Naive thymus-derived CD8-positive, alpha-beta T cell (primary cell): ENCODE data around the gene GRIN2C. TPM values are rescaled to one million over a fixed set of nuclear protein-coding genes. Genes with fewer than 3 reads are reported as not detected.
"Not testable (repeated sequence)": the region's sequence is repeated elsewhere in the genome, so short reads cannot be mapped to it uniquely, and the experiment has no call there.

Source experiments
- ATAC-seq, 2 donors: fragments of 150-1000 bp; cut with Tn5 transposase in 1 of 2; sonication (Bioruptor Pico), chemical (Tn5 transposase) in 1 of 2; 1 replicate in 1 of 2; 2 replicates in 1 of 2; pipeline ENCODE4 v1.10.0; 2021; ENCODE audit warnings: mild to moderate bottlenecking in 2 of 2, moderate library complexity in 2 of 2
- POLR2A ChIA-PET: fragments of 350-600 bp; sonication (Branson Sonifier 250); formaldehyde crosslinking; loops from one replicate; lab custom pipeline; 2021; ENCODE audit warnings: antibody characterized with exemption; lab: Charles Lee
- DNase-seq, 10 donors: peaks; one replicate each; pipeline versions ENCODE4 v3.0.0 to v3.0.0-alpha.2; 2020 to 2022
- H3K27ac Mint-ChIP-seq, 10 donors: one replicate each; pipeline ENCODE4 v1.8.0; 2020 to 2022; ENCODE audit warnings: mild to moderate bottlenecking in 10 of 10, mixed read lengths in 10 of 10, moderate library complexity in 4 of 10, inconsistent platforms in 1 of 10
- H3K27me3 Mint-ChIP-seq, 5 donors: one replicate each; pipeline ENCODE4 v1.8.0; 2021 to 2022; ENCODE audit warnings: mixed read lengths in 5 of 5
- H3K36me3 Mint-ChIP-seq, 3 donors: one replicate each; pipeline ENCODE4 v1.8.0; 2020 to 2022; ENCODE audit warnings: mixed read lengths in 3 of 3, mild to moderate bottlenecking in 2 of 3, inconsistent platforms in 1 of 3
- H3K4me1 Mint-ChIP-seq, 4 donors: one replicate each; pipeline ENCODE4 v1.8.0; 2021 to 2022; ENCODE audit warnings: mixed read lengths in 4 of 4
- H3K4me3 Mint-ChIP-seq, 10 donors: one replicate each; pipeline ENCODE4 v1.8.0; 2020 to 2022; ENCODE audit warnings: mild to moderate bottlenecking in 10 of 10, mixed read lengths in 10 of 10, moderate library complexity in 6 of 10, inconsistent platforms in 1 of 10
- H3K9me3 Mint-ChIP-seq, 9 donors: one replicate each; pipeline ENCODE4 v1.8.0; 2020 to 2022; ENCODE audit warnings: mixed read lengths in 9 of 9, mild to moderate bottlenecking in 3 of 9, inconsistent platforms in 1 of 9, moderate library complexity in 1 of 9
- polyA plus RNA-seq, 3 donors: library from polyadenylated mRNA; unstranded; fragments of 300-500 nt; fragmentation: Illumina TruSeq; gene quantifications; one replicate each; pipeline ENCODE4 v1.2.3, GENCODE V29; 2021
- total RNA-seq, 8 experiments: library from RNA in 2 of 8; stranded (reverse) in 2 of 8; gene quantifications; one replicate each; pipeline ENCODE4 v1.2.3 and lab custom pipeline; 2021 to 2026

GRIN2C gene
- total and polyA plus RNA-seq, 5 experiments from 2014 or later, result 0.08 TPM; not detected in 3

GRCh38 chr17:74875977-74876593 is 16.4 kb upstream of the GRIN2C start:
- DNase-seq (no peak), ATAC-seq (no peak)
- H3K27ac Mint-ChIP-seq, result no peak overlapping the region
- H3K27me3 Mint-ChIP-seq, result no peaks in the 10 kb centered on the region
- no peak overlapping the region for H3K4me3 Mint-ChIP-seq
- H3K36me3 Mint-ChIP-seq, result no peaks in the 10 kb centered on the region
- POLR2A ChIA-PET, result interaction anchor here (0.6 kb wide), 1 partner anchor 9 kb away, joined by 8 read pairs; no protein-coding TSS in a partner anchor
- H3K4me1 Mint-ChIP-seq, result peaks cover 15 to 25% (median 22%) of the 10 kb centered on the region in 4 donors
- no peaks in the 10 kb centered on the region for H3K9me3 Mint-ChIP-seq

- ATAC-seq (no peak), DNase-seq (no peak)
- Mint-ChIP-seq H3K36me3 (no peaks in the 10 kb centered on the region), H3K27ac (peak overlapping the region in 3 of 10 donors; percentile 6 to 29 (median 11)), H3K4me3 (peak overlapping the region in 3 of 10 donors; percentile 28 to 46 (median 37)), H3K9me3 (no peaks in the 10 kb centered on the region), H3K27me3 (no peaks in the 10 kb centered on the region), H3K4me1 (peaks cover 15 to 25% (median 23%) of the 10 kb centered on the region in 4 donors)
- POLR2A ChIA-PET, result interaction anchor here (0.6 kb wide), 1 partner anchor 8 kb away, joined by 8 read pairs; no protein-coding TSS in a partner anchor
Observed at GRCh38 chr17:74875155-74875976, 15.7 kb upstream of the GRIN2C start.

GRCh38 chr17:74874615-74875037 is 14.9 kb upstream of the GRIN2C start:
- peaks cover 15 to 25% (median 23%) of the 10 kb centered on the region in 4 donors for H3K4me1 Mint-ChIP-seq
- POLR2A ChIA-PET, result no interaction called here
- ATAC-seq, result no peak
- H3K27me3 Mint-ChIP-seq, result no peaks in the 10 kb centered on the region
- DNase-seq, result no peak
- no peaks in the 10 kb centered on the region for H3K9me3 Mint-ChIP-seq
- H3K4me3 Mint-ChIP-seq, result peak overlapping the region in 5 of 10 donors; percentile 4 to 87 (median 45)
- peak overlapping the region in 2 of 10 donors; percentile 2 to 63 for H3K27ac Mint-ChIP-seq
- H3K36me3 Mint-ChIP-seq, result no peaks in the 10 kb centered on the region

- no peaks in the 10 kb centered on the region for H3K36me3 Mint-ChIP-seq
- H3K27me3 Mint-ChIP-seq, result no peaks in the 10 kb centered on the region
- POLR2A ChIA-PET, result interaction anchor here (1.0 to 1.6 kb wide), 5 partner anchors 12 to 397 kb away, joined by 4 to 12 read pairs (median 9); partner anchors contain the start of genes MIF4GD, NAT9 and RAB37
- H3K27ac Mint-ChIP-seq, result peak overlapping the region; percentile 92 to 99 (median 98)
- peaks cover 15 to 25% (median 23%) of the 10 kb centered on the region in 4 donors for H3K4me1 Mint-ChIP-seq
- no peak for ATAC-seq
- H3K9me3 Mint-ChIP-seq, result no peaks in the 10 kb centered on the region
- DNase-seq, result no peak
- H3K4me3 Mint-ChIP-seq, result peak overlapping the region; percentile 83 to 98 (median 94)
Observed at GRCh38 chr17:74873874-74874614, 14.4 kb upstream of the GRIN2C start.

GRCh38 chr17:74873037-74873873 is 13.6 kb upstream of the GRIN2C start:
- POLR2A ChIA-PET, result interaction anchor here (0.7 to 1.6 kb wide), 18 partner anchors 9 to 794 kb away, joined by 3 to 12 read pairs (median 5); partner anchors contain the start of genes GRB2, MIF4GD, NAT9 and NHERF1
- H3K27ac Mint-ChIP-seq, result peak overlapping the region; percentile 92 to 99 (median 98)
- peaks cover 0 to 4% (median 0%) of the 10 kb centered on the region in 3 donors for H3K36me3 Mint-ChIP-seq
- peak overlapping the region; percentile 83 to 98 (median 94) for H3K4me3 Mint-ChIP-seq
- H3K9me3 Mint-ChIP-seq, result no peaks in the 10 kb centered on the region
- peaks cover 16 to 25% (median 23%) of the 10 kb centered on the region in 4 donors for H3K4me1 Mint-ChIP-seq
- DNase-seq, result peak; percentile 97 to 100 (median 99)
- peak; percentile 95 to 96 for ATAC-seq
- no peaks in the 10 kb centered on the region for H3K27me3 Mint-ChIP-seq

GRCh38 chr17:74872313-74873036 is 12.8 kb upstream of the GRIN2C start, which contains the start of gene FDXR:
Gene FDXR, minus strand, starts transcription at chr17:74872994. Its CDS starts 50 bp downstream, at chr17:74872944.
- Mint-ChIP-seq H3K4me1 (peaks cover 16 to 25% (median 23%) of the 10 kb centered on the region in 4 donors), H3K27me3 (no peaks in the 10 kb centered on the region)

GRCh38 chr17:74871356-74872076 is 11.8 kb upstream of the GRIN2C start:
- H3K9me3 Mint-ChIP-seq, result no peaks in the 10 kb centered on the region
- POLR2A ChIA-PET, result no interaction called here
- H3K27ac Mint-ChIP-seq, result peak overlapping the region in 3 of 10 donors; percentile 33 to 51 (median 39)
- no peak for ATAC-seq
- DNase-seq, result no peak
- H3K27me3 Mint-ChIP-seq, result no peaks in the 10 kb centered on the region
- peaks cover 16 to 25% (median 23%) of the 10 kb centered on the region in 4 donors for H3K4me1 Mint-ChIP-seq
- H3K36me3 Mint-ChIP-seq, result peaks cover 0 to 4% (median 0%) of the 10 kb centered on the region in 3 donors
- H3K4me3 Mint-ChIP-seq, result peak overlapping the region; percentile 24 to 97 (median 78)

More at GRCh38 chr17:74872313-74873036, 12.8 kb upstream of the GRIN2C start, which contains the start of gene FDXR:
- Mint-ChIP-seq H3K36me3 (peaks cover 0 to 4% (median 0%) of the 10 kb centered on the region in 3 donors), H3K9me3 (no peaks in the 10 kb centered on the region), H3K4me3 (peak within 1 kb of the TSS; percentile 83 to 98 (median 94)), H3K27ac (peak within 1 kb of the TSS; percentile 92 to 99 (median 98))
- POLR2A ChIA-PET, result interaction anchor here (0.7 to 1.6 kb wide), 18 partner anchors 9 to 794 kb away, joined by 3 to 12 read pairs (median 5); partner anchors contain the start of genes GRB2, MIF4GD, NAT9 and NHERF1
- ATAC-seq (peak; percentile 4 to 16), DNase-seq (peak in 1 of 10 donors; percentile 22)

GRCh38 chr17:74870512-74870911 is 10.8 kb upstream of the GRIN2C start:
- no peak for ATAC-seq
- no peaks in the 10 kb centered on the region for H3K9me3 Mint-ChIP-seq
- H3K27ac Mint-ChIP-seq, result no peak overlapping the region
- H3K36me3 Mint-ChIP-seq, result peaks cover 0 to 4% (median 0%) of the 10 kb centered on the region in 3 donors
- POLR2A ChIA-PET, result no interaction called here
- H3K27me3 Mint-ChIP-seq, result no peaks in the 10 kb centered on the region
- peaks cover 17 to 25% (median 23%) of the 10 kb centered on the region in 4 donors for H3K4me1 Mint-ChIP-seq
- no peak for DNase-seq
- H3K4me3 Mint-ChIP-seq, result no peak overlapping the region

- POLR2A ChIA-PET, H3K36me3 Mint-ChIP-seq, H3K4me3 Mint-ChIP-seq, H3K27me3 Mint-ChIP-seq, H3K9me3 Mint-ChIP-seq, H3K27ac Mint-ChIP-seq, ATAC-seq, DNase-seq: not testable (repeated sequence)
- H3K4me1 Mint-ChIP-seq, result peaks cover 20 to 27% (median 25%) of the 10 kb centered on the region in 4 donors
Observed at GRCh38 chr17:74870028-74870427, 10.3 kb upstream of the GRIN2C start.

GRCh38 chr17:74868908-74869255 is 9.2 kb upstream of the GRIN2C start:
- H3K9me3 Mint-ChIP-seq, result no peaks in the 10 kb centered on the region
- peaks cover 0 to 3% (median 0%) of the 10 kb centered on the region in 5 donors for H3K27me3 Mint-ChIP-seq
- DNase-seq, result no peak
- H3K4me1 Mint-ChIP-seq, result peaks cover 23 to 30% (median 27%) of the 10 kb centered on the region in 4 donors
- no peak overlapping the region for H3K4me3 Mint-ChIP-seq
- POLR2A ChIA-PET, result no interaction called here
- ATAC-seq, result no peak
- peak overlapping the region in 1 of 10 donors; percentile 30 for H3K27ac Mint-ChIP-seq
- peaks cover 0 to 4% (median 0%) of the 10 kb centered on the region in 3 donors for H3K36me3 Mint-ChIP-seq
